ENCODE data around the gene TWIST2. TPM values are rescaled to one million over a fixed set of nuclear protein-coding genes. Genes with fewer than 3 reads are reported as not detected.

TWIST2 gene
- polyA plus RNA-seq, 1 of the 3 experiments (the other 2 are of a cell fraction), result 19.5 TPM

GRCh38 chr2:238879043-238879442 is 31.2 kb downstream of the TWIST2 start:
- H3K4me1 ChIP-seq (ENCODE audit: control insufficient read depth in 1 of 2, insufficient read depth in 2 of 2, low read depth in 1 of 2, low read length in 1 of 2), result peaks cover 0 to 9% of the 10 kb centered on the region in 2 experiments; a peak in 1 of 4 replicates
- no peak overlapping the region for H2AFZ ChIP-seq (ENCODE audit: low read depth)
- POLR2A ChIA-PET, result no interaction called here
- 73% methylated on average over 6 of the region's 6 CpGs for WGBS (ENCODE audit: low lambda C conversion rate)
- no peak overlapping the region for H3K4me2 ChIP-seq
- H3K36me3 ChIP-seq (replicated peaks in 1 of 2; ENCODE audit: control insufficient read depth in 1 of 2, insufficient read depth in 2 of 2, low read length in 1 of 2), result no peaks in the 10 kb centered on the region
- no peak for DNase-seq
- no peak overlapping the region for H3K4me3 ChIP-seq (ENCODE audit: low read depth in 2 of 2, low read length in 1 of 2)
- H4K20me1 ChIP-seq (ENCODE audit: insufficient read depth), result no peaks in the 10 kb centered on the region
- no peaks in the 10 kb centered on the region for H3K79me2 ChIP-seq (ENCODE audit: insufficient read depth)
- H3K27me3 ChIP-seq (ENCODE audit: insufficient read depth), result no peaks in the 10 kb centered on the region
- TF ChIP-seq TCF12 (IDR thresholded peaks at IDR 0.05) (no peak), EZH2phosphoT487 (IDR thresholded peaks at IDR 0.05; ENCODE audit: borderline replicate concordance, low read depth) (no peak), RXRA (IDR thresholded peaks at IDR 0.05; ENCODE audit: borderline replicate concordance, low read depth) (no peak), FOSL2 (IDR thresholded peaks at IDR 0.05; ENCODE audit: borderline replicate concordance, low read depth) (no peak), ELF1 (IDR thresholded peaks at IDR 0.05) (no peak), CHD2 (IDR thresholded peaks at IDR 0.05; ENCODE audit: low read length, partially characterized antibody) (no peak), PBX3 (IDR thresholded peaks at IDR 0.05) (no peak), FOXJ3 (CRISPR knock-in tag; IDR thresholded peaks at IDR 0.05) (no peak), NRF1 (IDR thresholded peaks at IDR 0.05; ENCODE audit: low read depth, low read length) (no peak), POLR2AphosphoS5 (IDR thresholded peaks at IDR 0.05; ENCODE audit: low read depth, low read length) (no peak), YY1 (IDR thresholded peaks at IDR 0.05; ENCODE audit: low read depth) (no peak), EP300 (IDR thresholded peaks at IDR 0.05; ENCODE audit: borderline replicate concordance in 1 of 2, low read depth in 1 of 2, low read length in 1 of 2) (no peak), TEAD4 (IDR thresholded peaks at IDR 0.05; ENCODE audit: borderline replicate concordance, insufficient read depth) (no peak), SMC3 (IDR thresholded peaks at IDR 0.05; ENCODE audit: low read depth, low read length) (no peak)
- TF ChIP-seq, protein P1, sequence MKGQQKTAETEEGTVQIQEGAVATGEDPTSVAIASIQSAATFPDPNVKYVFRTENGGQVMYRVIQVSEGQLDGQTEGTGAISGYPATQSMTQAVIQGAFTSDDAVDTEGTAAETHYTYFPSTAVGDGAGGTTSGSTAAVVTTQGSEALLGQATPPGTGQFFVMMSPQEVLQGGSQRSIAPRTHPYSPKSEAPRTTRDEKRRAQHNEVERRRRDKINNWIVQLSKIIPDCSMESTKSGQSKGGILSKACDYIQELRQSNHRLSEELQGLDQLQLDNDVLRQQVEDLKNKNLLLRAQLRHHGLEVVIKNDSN (IDR thresholded peaks at IDR 0.05; ENCODE audit: borderline replicate concordance, low read depth), result no peak
- no peak overlapping the region for H3K9ac ChIP-seq
- CTCF ChIA-PET, result no interaction called here
- no peaks in the 10 kb centered on the region for H3F3A ChIP-seq (replicated peaks; ENCODE audit: insufficient read depth)
- no peak overlapping the region for H3K27ac ChIP-seq (ENCODE audit: low read depth in 2 of 2, low read length in 1 of 2)
- no peaks in the 10 kb centered on the region for H3K9me3 ChIP-seq
- no peaks in the 10 kb centered on the region for H3K9me2 ChIP-seq

GRCh38 chr2:238879621-238880377 is 31.9 kb downstream of the TWIST2 start:
- Histone ChIP-seq H3K9me2 (no peaks in the 10 kb centered on the region), H4K20me1 (ENCODE audit: insufficient read depth) (no peaks in the 10 kb centered on the region), H3K4me1 (ENCODE audit: control insufficient read depth in 1 of 2, insufficient read depth in 2 of 2, low read depth in 1 of 2, low read length in 1 of 2) (peaks cover 0 to 9% of the 10 kb centered on the region in 2 experiments; a peak in 1 of 4 replicates), H3K27ac (ENCODE audit: low read depth in 2 of 2, low read length in 1 of 2) (no peak overlapping the region), H3K9ac (no peak overlapping the region), H3K36me3 (replicated peaks in 1 of 2; ENCODE audit: control insufficient read depth in 1 of 2, insufficient read depth in 2 of 2, low read length in 1 of 2) (no peaks in the 10 kb centered on the region), H2AFZ (ENCODE audit: low read depth) (no peak overlapping the region), H3F3A (replicated peaks; ENCODE audit: insufficient read depth) (no peaks in the 10 kb centered on the region), H3K79me2 (ENCODE audit: insufficient read depth) (no peaks in the 10 kb centered on the region), H3K4me2 (no peak overlapping the region), H3K4me3 (ENCODE audit: low read depth in 2 of 2, low read length in 1 of 2) (no peak overlapping the region), H3K27me3 (ENCODE audit: insufficient read depth) (no peaks in the 10 kb centered on the region), H3K9me3 (no peaks in the 10 kb centered on the region)
- DNase-seq, result no peak
- ChIA-PET CTCF (no interaction called here), POLR2A (no interaction called here)
- TF ChIP-seq SMC3 (IDR thresholded peaks at IDR 0.05; ENCODE audit: low read depth, low read length) (no peak), GATA2 (CRISPR knock-in tag; IDR thresholded peaks at IDR 0.05) (no peak), NFIC (IDR thresholded peaks at IDR 0.05; ENCODE audit: borderline replicate concordance) (no peak), YY1 (IDR thresholded peaks at IDR 0.05; ENCODE audit: low read depth) (no peak), USF2 (IDR thresholded peaks at IDR 0.05; ENCODE audit: borderline replicate concordance, low read depth, low read length) (no peak), TAF1 (IDR thresholded peaks at IDR 0.05; ENCODE audit: borderline replicate concordance, low read depth, low read length) (no peak), MXI1 (IDR thresholded peaks at IDR 0.05; ENCODE audit: low read depth, low read length) (no peak)
- TF ChIP-seq, protein P2, sequence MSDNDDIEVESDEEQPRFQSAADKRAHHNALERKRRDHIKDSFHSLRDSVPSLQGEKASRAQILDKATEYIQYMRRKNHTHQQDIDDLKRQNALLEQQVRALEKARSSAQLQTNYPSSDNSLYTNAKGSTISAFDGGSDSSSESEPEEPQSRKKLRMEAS (IDR thresholded peaks at IDR 0.05; ENCODE audit: low read depth), result no peak
- TF ChIP-seq, protein P1 (IDR thresholded peaks at IDR 0.05; ENCODE audit: borderline replicate concordance, low read depth), result no peak
- WGBS (ENCODE audit: low lambda C conversion rate), result 96% methylated on average over 4 of the region's 4 CpGs
